SK-N-SH (cell line): ENCODE data around the gene FAM180B. TPM values are rescaled to one million over a fixed set of nuclear protein-coding genes. Genes with fewer than 3 reads are reported as not detected.

Source experiments
- polyA plus RNA-seq, 3 experiments: library from polyadenylated mRNA; depleted of rRNA; stranded (reverse); fragments of >200 nt; gene quantifications; 2 replicates each; pipeline ENCODE4 v1.2.3, GENCODE V29; 2012
- small RNA-seq, 7 experiments: library from RNA; depleted of rRNA; stranded (forward); fragments of <200 nt; gene quantifications; one replicate each; pipeline ENCODE3, GENCODE V24; 2012

Gene FAM180B
- polyA plus RNA-seq, 1 of the 3 experiments (the other 2 are of a cell fraction) = not detected

Small RNA genes within 50 kb of the gene (small RNA-seq; reads per million reads assigned to genes)
- gene RN7SL652P (0 to 0.53 (median 0) reads per million in 7 experiments), gene RNU5E-10P (0 to 0.20 (median 0) reads per million in 7 experiments)

Other genes with a start within 250 kb of the FAM180B start
- not detected in 2 replicates for gene MYBPC3, start 234.0 kb upstream of the FAM180B start, polyA plus RNA-seq (2012; rRNA removed)
- 0.19 TPM in 1 of 2 replicates, not detected in the other for gene SPI1, start 208.1 kb upstream of the FAM180B start, polyA plus RNA-seq (2012; rRNA removed)
- gene SLC39A13, start 178.1 kb upstream of the FAM180B start, polyA plus RNA-seq (2012; rRNA removed) = 65.5 and 70.7 TPM in 2 replicates
- gene PSMC3, start 160.2 kb upstream of the FAM180B start, polyA plus RNA-seq (2012; rRNA removed) = 184 and 191 TPM in 2 replicates
- 0.07 and 0.23 TPM in 2 replicates for gene RAPSN, start 137.5 kb upstream of the FAM180B start, polyA plus RNA-seq (2012; rRNA removed)
- 47.5 and 69.3 TPM in 2 replicates for gene CELF1, start 33.5 kb upstream of the FAM180B start, polyA plus RNA-seq (2012; rRNA removed)
- gene PTPMT1, start 21.1 kb upstream of the FAM180B start, polyA plus RNA-seq (2012; rRNA removed) = 64.4 and 69.0 TPM in 2 replicates
- gene KBTBD4, start 7.7 kb upstream of the FAM180B start, polyA plus RNA-seq (2012; rRNA removed) = 16.8 and 24.6 TPM in 2 replicates
- gene NDUFS3, start 7.6 kb upstream of the FAM180B start, polyA plus RNA-seq (2012; rRNA removed) = 150 and 163 TPM in 2 replicates
- 0.06 and 0.08 TPM in 2 replicates for gene C1QTNF4, start 7.7 kb downstream of the FAM180B start, polyA plus RNA-seq (2012; rRNA removed)
- 115 and 132 TPM in 2 replicates for gene MTCH2, start 55.9 kb downstream of the FAM180B start, polyA plus RNA-seq (2012; rRNA removed)
- 5.5 and 6.7 TPM in 2 replicates for gene AGBL2, start 128.7 kb downstream of the FAM180B start, polyA plus RNA-seq (2012; rRNA removed)
- 53.9 and 83.3 TPM in 2 replicates for gene FNBP4, start 180.7 kb downstream of the FAM180B start, polyA plus RNA-seq (2012; rRNA removed)